Measurements from ENCODE around the gene PFDN6. TPM values are rescaled to one million over a fixed set of nuclear protein-coding genes. Genes with fewer than 3 reads are reported as not detected.

The PFDN6 gene
- total and polyA plus RNA-seq, 2 of the 13 experiments (the other 11 are each of a cell fraction or from before 2014, with no cell fraction given), result 75.5 to 87.0 TPM

GRCh38 chr6:33297406-33297955 lies 8.1 kb downstream of the PFDN6 start (continued):
- 0 out of 2 replicates have a peak, but pooled peaks have one; percentile 35 for TF ChIP-seq ZNF816 (CRISPR knock-in tag; IDR thresholded peaks at IDR 0.05; ENCODE audit: borderline replicate concordance)
- TF ChIP-seq, protein P1, sequence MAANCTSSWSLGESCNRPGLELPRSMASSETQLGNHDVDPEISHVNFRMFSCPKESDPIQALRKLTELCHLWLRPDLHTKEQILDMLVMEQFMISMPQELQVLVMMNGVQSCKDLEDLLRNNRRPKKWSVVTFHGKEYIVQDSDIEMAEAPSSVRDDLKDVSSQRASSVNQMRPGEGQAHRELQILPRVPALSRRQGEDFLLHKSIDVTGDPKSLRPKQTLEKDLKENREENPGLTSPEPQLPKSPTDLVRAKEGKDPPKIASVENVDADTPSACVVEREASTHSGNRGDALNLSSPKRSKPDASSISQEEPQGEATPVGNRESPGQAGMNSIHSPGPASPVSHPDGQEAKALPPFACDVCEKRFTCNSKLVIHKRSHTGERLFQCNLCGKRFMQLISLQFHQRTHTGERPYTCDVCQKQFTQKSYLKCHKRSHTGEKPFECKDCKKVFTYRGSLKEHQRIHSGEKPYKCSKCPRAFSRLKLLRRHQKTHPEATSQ (CRISPR knock-in tag; IDR thresholded peaks at IDR 0.05; ENCODE audit: borderline replicate concordance), result no peak
- no peak for TF ChIP-seq ZNF318 (CRISPR knock-in tag; IDR thresholded peaks at IDR 0.05)
- no peak for TF ChIP-seq ZNF7 (CRISPR knock-in tag; IDR thresholded peaks at IDR 0.05)
- TF ChIP-seq, protein P2, sequence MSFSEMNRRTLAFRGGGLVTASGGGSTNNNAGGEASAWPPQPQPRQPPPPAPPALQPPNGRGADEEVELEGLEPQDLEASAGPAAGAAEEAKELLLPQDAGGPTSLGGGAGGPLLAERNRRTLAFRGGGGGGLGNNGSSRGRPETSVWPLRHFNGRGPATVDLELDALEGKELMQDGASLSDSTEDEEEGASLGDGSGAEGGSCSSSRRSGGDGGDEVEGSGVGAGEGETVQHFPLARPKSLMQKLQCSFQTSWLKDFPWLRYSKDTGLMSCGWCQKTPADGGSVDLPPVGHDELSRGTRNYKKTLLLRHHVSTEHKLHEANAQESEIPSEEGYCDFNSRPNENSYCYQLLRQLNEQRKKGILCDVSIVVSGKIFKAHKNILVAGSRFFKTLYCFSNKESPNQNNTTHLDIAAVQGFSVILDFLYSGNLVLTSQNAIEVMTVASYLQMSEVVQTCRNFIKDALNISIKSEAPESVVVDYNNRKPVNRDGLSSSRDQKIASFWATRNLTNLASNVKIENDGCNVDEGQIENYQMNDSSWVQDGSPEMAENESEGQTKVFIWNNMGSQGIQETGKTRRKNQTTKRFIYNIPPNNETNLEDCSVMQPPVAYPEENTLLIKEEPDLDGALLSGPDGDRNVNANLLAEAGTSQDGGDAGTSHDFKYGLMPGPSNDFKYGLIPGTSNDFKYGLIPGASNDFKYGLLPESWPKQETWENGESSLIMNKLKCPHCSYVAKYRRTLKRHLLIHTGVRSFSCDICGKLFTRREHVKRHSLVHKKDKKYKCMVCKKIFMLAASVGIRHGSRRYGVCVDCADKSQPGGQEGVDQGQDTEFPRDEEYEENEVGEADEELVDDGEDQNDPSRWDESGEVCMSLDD (CRISPR knock-in tag; IDR thresholded peaks at IDR 0.05; ENCODE audit: borderline replicate concordance), result peak; percentile 24; the same call in 1 of the 2 replicates
- no peak for TF ChIP-seq FOXP4 (CRISPR knock-in tag; IDR thresholded peaks at IDR 0.05)
- no peak for TF ChIP-seq ZNF784 (CRISPR knock-in tag; IDR thresholded peaks at IDR 0.05; ENCODE audit: borderline replicate concordance)
- peak; percentile 8 for TF ChIP-seq TEAD3 (CRISPR knock-in tag; optimal IDR thresholded peaks at IDR 0.05; ENCODE audit: borderline replicate concordance)
- TF ChIP-seq, protein P3, sequence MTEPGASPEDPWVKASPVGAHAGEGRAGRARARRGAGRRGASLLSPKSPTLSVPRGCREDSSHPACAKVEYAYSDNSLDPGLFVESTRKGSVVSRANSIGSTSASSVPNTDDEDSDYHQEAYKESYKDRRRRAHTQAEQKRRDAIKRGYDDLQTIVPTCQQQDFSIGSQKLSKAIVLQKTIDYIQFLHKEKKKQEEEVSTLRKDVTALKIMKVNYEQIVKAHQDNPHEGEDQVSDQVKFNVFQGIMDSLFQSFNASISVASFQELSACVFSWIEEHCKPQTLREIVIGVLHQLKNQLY (CRISPR knock-in tag; IDR thresholded peaks at IDR 0.05), result no peak
- no peak for TF ChIP-seq SIX4 (CRISPR knock-in tag; IDR thresholded peaks at IDR 0.05)
- no peak for TF ChIP-seq CBX5 (CRISPR knock-in tag; IDR thresholded peaks at IDR 0.05; ENCODE audit: borderline replicate concordance)
- no peak for TF ChIP-seq ZNF136 (CRISPR knock-in tag; IDR thresholded peaks at IDR 0.05; ENCODE audit: low read depth)
